NCI-H1694 (cell line): ENCODE measurements around the gene GNAZ.
A peak's percentile ranks its signal among the peaks of the same experiment; 100 is the strongest.

Source experiments
- DNase-seq: peaks from one replicate; lab custom pipeline; 2025; lab: John Stamatoyannopoulos, UW

The GNAZ gene

DNA sequence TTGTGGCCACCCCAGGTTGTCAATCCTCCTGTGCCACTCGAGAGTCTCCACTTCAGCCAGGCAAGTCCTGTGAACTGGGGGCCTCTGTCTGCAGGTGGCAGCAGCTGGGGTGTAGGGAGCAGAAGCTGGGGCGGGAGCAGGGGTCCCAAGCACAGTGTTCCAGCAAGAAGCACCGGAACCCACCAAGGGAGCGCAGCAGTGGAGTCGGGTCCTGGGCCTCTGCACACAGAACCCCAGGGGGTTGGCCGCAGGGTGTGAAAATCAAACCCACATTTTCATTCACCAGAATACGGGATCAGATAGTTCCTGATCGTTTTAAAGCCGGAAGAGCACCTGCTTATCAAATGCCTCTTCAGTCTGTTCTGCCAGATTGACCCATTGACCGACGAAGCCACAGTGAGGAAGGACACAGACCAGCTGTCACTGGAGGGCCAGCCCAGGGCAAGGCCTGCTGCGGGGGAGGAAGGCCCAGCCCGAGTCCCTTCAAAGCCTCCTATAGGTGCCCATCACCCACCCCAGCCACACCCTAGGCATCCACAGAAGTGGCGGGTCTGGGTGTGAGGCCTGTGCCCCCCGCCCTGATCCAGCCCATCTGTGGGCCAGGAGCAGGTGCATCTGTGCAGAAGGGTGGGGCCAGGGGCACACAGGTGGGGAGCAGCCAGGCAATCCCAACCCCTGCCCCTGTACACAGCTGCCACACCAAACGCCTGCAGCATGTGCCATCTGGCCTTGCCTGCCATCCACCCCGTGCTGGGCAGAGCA is 37.3 kb downstream of the GNAZ start:
- DNase-seq = peak; percentile 26

DNA sequence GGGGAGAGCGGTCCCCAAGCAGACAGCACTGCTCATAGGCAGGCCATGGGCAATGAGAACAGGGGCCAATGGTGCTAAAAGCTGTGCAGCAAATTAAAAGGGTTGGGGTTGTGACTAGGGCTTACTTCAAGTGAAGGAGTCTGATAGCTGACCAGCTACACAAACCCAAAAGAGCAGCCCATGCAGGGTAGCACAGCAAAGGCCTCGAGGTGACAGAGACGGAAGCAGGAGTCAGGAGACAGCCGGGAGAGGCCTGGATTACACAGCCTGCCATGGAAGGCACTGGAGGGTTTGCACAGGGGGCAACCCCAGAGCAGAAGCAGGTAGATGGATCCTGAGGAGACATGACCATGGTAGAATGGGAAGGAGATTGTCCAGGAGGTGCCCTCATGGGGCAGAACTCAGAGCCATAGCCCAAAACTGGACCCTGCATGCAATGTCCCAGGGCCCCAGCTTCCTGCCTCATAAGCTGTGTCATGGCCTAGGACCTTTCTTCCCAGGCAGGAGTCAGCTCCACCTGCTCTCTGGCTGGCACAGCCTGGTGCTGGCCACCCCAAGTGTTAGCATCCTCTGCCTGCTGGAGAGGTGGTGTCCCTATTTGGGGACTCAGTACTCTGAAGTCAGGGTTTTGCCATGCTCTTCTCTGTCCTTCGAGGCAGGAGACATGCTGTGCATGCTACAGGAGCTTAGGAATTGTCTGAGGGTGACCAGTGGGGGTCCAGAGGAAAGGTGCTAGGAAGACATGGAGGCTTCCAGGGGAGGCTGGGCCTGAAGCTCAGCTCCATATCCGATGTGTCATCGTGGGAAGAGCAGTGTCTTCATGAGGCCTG is 38.1 kb downstream of the GNAZ start:
- no peak for DNase-seq

DNA sequence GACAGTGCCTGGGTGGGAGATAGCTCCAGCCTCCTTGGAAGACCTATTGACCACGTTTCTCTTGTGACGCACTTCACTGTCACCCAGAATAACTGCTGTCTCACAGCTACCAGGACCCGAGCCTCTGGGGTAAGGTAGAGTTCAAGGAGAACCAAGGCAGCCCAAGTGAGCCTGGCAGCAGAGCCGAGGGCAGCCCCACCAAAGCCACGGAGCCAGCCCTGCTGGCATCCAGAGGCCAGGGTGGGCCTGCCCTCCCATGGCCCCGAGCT is 38.7 kb downstream of the GNAZ start:
- DNase-seq = no peak

DNA sequence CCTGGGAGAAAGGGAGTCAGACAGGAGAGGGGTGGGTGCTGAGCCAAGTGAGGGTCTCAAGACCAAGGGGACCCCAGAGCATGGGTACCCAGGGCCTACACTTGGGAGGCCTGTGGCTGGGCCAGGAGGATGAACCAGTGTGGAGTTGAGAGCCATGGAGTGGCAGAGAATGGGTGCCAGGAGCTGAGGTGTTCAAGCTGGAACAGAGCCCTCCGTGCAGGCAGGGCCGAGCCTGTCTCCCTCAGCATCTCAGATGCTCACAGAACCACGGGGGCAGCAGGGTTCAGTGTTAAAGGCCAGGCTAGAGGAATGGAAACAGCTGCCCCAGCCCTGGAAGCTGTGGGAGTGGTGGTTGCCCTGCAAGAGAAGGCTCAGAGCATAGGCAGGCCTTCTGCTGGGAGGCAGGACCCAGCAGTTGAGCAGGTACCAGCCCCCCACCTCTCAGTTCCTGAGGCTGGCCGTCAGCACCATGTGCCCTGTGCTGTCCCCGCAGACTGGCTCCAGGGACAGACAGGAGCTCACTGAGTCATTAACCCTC is 39.2 kb downstream of the GNAZ start:
- DNase-seq = no peak

DNA sequence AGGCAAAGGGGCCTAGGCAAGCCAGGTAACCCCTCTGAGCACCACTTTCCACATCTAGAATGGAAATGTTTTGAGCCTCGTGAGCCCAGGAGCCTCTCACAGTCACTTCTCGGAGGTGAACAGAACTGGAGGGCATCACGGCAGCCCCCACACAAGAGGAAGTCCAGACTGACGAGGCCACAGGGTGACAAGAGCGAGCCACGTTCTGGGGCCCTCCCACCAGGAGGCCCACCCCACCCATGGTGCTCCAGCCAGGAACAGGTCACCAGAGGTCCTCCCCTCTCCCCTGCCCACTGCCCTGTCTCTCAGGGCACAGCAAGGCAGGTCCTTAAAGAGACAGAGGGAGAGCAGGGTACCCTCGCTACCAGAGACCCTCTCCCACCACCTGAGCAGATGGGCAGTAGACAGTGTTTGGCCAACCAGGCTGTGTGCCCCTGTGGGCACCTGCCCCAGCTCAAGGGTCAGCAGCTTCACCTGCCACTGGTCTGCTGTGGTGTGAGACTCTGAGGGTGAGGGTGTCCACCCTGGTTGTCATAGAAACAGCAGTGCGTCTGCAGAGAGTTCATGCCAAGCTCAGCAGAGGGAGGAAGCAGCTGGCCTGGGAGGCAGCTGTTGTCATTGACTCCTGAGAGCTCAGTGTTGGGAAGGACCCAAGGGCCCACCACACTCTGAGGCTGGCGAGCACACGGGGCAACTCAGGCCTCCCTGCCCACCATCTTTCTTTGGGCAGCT is 40.0 kb downstream of the GNAZ start:
- DNase-seq = peak; percentile 31

DNA sequence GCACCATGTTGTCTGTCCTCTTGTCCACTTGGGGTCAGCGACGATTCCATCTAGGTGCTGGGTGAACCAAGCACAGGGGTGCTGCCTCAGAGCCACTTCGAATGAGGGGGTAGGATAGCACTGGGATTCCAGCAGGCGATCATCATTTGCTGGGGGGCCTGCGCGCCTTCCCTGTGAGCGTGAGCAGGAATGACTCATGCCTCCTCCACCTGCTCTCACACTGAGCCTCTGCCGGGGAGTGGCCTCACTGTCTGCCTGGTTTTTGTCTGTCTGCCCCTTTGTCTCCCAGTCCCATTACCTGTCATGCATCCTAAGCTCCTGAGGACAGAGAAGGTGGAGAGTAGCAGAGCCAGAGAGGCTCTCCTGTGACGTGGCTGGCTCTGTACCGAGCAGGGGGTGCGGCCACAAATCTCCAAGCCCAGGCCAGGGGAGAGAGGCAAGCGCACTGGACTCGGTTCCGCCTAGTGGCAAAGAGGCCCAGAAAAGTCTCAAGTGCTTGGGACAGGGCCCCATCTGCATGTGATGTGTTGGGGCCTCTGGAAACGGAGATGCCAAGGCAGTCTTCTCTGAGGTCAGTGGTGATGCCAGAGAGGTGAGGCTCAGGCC is 40.7 kb downstream of the GNAZ start:
- peak; percentile 31 for DNase-seq

DNA sequence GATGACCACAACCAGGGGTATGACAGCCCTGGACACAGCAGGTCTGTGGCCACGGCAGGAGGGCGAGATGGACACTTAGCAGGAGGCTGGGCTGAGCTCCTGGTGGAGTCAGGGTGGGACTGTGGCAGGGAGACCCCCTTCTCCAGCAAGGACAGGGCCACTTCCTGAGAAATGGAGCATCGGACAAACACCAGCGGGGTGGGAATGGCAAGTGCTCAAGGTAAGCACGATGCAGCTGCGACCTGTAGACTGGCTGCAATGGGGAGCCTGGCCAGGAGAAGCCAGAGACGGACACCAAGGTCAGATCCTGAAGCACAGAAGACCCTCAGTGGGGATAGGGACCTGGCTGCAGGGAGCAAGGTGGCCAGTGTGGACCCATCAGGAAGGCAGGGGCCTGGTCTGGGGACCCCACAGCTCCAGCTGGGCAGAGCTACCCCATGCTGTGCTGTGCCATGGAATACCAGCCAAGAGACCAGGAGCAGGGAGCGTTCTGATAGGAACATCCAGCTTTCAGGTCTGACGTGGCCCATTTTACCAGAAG is 42.2 kb downstream of the GNAZ start:
- DNase-seq = no peak

DNA sequence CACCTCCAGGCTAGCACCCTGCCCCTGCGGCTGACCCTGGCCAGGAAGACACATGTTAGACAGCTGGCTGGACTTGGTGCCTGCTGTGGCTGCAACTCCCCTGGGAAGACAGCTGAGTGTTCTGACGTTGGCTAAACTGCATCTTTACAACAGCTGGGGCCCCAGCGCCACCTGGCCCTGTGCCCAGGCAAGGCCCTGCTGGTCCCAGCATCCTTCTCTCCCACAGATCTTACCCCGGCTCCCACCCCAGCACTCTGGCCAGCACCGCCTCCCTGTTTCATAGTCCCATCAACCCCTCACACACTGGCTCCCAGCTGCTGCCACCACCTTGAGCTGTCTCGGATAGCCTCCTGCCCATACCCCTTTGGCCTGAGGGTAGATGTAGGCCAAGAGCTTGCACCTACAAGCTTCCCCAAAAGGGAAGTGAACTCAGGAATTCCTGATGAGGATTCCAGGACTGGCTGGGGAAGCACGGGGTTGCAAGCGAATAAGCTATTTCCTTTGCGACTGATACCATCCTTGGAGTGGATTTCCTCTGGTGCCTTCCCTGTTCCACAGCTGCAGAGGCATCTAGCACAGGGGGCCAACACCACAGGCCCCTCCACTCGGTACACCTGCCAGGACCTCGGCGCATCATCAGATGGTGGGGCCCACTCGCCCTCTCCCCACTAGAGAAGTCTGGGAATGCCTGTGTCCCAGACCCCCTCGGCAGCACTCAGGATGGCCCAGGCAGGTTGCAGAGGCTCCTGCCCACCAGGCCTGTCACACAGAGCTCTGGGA is 42.9 kb downstream of the GNAZ start:
- peak; percentile 78 for DNase-seq

DNA sequence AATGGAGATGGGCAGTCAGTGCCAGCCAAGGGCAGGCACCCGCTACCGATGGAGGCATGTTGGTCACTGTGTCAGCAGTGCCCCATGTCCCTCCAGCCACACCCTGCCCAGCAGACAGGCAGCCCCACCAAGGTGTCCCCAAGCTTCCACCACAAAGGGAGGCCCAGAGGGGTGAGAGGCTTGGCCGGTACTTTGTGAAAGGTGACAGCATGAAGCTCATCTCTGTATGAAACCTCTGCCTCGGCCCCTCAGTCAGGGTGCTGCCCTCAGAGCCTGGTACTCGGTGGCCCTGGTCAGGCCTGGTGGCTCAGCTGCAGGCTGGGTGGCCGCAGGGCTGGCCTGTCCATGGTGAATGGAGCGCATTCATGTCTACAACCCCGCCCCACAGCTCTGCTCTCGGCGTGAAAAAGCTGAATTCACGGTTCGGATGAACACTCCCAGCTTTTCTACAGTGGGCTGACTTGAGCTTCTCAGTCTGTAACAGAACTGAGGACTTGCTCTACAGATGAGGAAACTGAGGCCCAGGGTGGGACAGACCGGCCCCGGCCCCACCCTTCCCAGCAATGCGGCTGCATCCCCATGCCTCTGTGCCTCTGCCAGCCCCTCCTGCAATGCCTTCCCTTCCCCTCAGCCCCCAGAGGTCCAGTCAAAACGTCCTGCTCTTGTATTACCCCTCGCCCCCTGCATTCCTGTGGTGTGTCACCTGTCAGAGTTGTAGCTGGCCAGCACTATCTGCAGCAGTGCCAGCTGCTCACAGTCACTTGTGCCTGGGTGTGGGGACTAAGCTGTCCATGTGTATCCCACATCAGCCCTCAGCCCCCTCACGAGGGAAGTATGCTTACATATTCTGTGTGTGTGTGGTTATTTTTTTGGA is 43.8 kb downstream of the GNAZ start:
- DNase-seq = no peak

DNA sequence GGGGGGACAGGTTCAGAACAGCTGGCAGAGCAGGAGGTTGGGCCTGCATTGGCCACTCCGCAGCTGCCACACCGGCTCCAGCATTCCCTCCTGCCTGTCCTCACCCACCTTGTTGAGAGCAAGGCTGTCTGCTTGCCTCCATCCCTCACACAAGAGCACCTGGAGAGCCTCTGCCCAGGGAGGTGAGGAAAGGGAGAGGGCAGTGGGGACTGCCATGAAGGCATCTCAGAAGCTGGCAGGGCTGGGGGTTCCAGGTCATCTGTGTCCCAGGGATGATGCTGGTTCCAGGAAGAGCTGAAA is 44.4 kb downstream of the GNAZ start:
- DNase-seq = no peak

DNA sequence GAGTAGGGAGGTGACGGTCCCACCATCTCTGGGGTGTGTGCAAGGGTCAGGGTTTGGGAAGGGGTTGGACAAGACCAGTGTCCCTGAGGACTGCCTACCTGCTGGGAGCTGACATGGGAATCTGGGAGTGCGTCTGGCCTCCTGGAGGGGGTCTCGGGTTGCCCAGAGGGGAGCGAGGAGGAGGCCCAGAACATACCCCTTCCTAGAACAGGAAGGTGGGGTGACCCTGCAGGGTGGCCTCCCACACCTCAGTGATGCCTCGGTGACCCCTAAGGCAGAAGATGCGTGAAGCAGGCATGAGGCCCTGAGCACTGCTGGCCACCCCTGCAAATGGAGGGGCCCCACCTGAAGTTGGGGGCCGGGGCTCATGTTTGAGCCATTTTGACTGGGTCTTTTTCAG is 45.0 kb downstream of the GNAZ start:
- no peak for DNase-seq

DNA sequence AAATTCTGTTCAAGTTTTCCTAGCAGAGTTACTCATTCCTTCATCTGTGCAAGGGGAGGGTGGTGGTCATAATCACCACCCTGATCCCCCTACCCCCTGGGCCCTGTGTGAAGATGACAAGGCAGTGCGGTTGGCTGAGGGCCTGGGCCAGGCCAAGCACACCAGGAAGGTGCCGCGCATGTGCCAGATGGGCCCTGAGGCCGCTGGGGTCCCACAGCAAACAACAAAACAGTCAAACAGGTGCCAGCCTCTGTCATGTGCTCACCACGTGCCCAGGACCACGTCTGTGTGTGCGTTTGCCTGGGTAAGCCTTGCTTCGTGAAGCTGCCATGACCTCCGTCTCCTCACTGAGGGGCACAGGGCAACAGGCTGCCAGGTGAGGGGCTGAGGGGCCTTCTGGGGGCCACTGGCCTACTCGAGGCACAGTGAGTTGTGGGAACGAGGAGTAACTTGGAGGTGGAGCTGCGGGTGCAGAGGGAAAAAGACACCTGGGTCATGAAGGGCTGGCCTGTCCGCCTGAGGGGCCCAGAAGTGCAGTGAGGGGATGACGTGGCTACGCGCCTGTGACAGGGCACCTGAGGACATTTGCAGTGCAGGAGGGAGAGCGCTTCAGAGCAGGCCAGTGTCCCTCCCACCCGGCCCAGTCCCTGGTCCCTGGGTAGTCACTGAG is 45.6 kb downstream of the GNAZ start:
- no peak for DNase-seq

DNA sequence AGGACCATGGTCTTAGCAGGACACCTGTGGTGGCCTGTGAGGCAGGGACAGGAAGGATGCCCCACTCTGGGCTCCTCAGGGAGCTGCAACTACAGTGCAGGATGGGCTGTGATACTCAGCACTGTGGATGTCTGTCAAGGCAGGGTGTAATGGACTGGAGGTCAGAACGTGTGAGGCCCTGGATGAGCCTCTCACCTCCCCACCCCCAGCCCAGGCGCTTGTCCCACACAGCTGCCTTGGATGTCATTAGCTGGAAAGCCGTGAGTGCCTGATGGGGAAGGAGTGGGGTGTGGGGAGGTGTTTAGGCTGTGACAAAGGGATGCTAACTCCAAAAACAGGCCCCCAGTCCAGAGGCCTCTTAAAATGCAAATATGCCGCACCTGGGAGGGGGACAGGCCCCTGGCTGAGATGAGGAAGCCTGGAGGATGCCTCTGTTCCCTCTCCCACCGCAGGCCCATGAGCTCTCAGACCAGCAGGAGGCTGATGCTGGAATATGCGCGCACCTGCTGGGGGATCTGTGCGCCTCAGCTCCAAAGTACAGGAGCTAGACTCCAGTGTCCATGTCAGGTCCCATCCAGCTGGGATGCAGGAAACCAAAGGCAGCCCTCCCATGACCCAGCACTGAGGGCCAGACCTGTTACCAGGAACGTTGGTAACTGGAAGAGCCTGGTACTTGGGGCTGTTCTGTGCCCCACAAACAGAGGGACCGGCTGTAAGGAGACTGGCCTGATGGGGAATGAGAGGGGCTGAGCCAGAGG is 46.4 kb downstream of the GNAZ start:
- DNase-seq = no peak

DNA sequence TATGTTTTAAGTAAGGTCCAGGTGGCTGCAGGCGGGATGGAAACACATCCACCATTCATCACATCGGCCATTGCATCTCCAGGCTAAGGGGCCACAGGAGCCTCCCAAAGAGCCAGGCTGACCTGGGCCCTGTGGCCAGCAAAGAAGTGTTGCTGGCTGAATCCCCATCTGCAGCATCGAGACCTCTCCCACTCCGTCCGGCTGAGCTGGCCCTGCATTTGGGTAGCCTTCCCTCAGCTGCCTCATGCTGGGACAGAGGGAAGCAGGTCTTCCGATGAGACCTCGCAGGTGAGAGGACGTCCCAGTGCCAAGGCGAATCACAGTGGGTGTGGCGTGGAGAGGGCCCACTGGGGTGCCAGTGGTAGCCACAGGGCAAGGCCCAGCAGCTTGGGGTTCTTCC is 47.0 kb downstream of the GNAZ start:
- DNase-seq = no peak

DNA sequence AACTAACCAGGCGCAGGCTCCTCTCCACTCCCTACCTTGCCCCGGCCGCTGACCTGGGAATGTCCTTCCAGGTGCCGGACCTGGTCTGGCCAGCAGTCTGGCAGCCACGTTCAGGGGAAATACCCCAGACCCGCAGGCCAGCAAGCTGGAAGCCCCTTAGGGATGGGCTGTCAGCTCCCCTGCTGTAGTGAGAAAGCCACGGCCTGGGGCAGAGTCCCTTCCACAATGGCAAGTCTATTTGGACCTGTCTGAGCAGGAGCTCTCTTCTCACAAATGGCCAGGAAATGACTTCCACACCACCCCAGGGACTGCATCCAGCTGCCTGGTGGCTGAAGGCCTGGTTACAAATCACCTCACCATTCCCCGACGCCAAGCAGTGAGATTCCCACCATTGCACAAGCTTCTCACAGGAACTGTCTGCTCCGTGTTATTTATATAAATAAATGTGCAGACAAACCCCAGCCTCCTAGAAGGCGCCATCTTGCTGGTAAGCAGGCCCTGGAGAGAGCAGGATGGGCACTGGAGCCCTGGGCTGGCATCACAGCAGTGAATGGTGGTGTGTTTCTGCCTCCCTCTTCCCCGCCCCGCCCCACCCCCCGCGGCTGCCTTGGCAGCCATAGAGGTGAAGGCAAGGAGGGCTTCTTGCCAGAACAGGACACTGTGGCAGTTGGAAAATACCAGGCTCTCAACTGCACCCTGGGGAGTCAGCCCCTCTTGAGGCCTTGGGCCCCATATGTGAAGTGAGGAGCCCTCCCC is 47.8 kb downstream of the GNAZ start:
- DNase-seq = no peak

DNA sequence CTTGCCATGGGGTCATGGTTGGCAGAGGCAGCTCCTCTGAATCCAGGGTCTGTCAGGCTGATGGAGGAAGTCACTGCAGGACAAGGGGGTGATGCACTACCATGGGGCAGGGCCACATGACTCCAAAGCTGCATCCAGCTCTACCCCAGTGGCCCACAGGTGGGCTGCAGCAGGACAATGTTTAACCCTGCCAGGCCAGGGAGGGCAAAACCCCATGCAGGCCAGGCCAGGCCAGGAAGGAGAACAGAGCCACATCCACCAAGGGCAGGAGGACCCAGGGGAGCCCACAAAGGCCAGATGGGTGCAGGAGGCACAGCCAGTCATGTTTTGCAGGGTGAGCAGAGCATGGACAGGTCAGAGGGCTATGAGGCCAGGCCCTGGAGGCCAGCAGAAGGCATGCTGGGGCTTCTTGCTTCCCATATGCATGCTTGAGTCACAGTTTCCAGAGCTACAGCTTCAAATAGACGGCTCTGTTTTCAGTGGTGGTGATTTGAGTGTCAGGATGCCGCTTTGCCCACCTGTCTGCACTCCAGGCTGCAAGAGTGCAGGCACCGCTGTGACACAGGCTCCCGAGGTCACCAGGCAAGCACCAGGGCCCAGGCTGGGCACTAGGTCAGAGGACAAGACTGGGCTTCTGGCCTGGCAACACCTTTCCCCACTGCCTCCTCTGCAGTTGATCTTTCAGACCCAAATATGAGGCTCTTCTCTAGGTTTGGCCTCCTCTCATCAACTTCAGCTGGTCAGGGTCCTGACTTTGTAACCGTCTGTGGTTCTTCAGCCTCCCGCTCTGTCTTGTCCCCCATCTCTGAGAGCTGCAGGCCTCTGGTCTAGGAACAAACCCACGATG is 48.6 kb downstream of the GNAZ start:
- no peak for DNase-seq
